Limb (tissue), 2 donors: ENCODE data around the gene HRCT1.
A peak's percentile ranks its signal among the peaks of the same experiment; 100 is the strongest.
"Not testable (repeated sequence)": the region's sequence is repeated elsewhere in the genome, so short reads cannot be mapped to it uniquely, and the experiment has no call there.

Experiments
- DNase-seq, 2 donors: peaks; one replicate each; pipeline ENCODE4 v3.0.0-alpha.2; 2016; ENCODE audit errors: extremely low spot score in 2 of 2

Gene HRCT1

GRCh38 chr9:35905912-35906679, at the start of gene HRCT1:
Gene HRCT1 (plus strand): TSS chr9:35906202. CDS start chr9:35906288, 86 bp downstream.
- DNase-seq = peak; percentile 82 to 85

- DNase-seq = no peak
These were observed 49.8 kb upstream of the HRCT1 start for GRCh38 chr9:35856206-35856605.

- DNase-seq = no peak
These were observed 49.1 kb upstream of the HRCT1 start for GRCh38 chr9:35856882-35857281.

- DNase-seq = no peak
These were observed 47.5 kb upstream of the HRCT1 start for GRCh38 chr9:35858458-35858857.

- no peak for DNase-seq
These were observed 46.6 kb upstream of the HRCT1 start for GRCh38 chr9:35859310-35859989.

GRCh38 chr9:35859990-35860339, 46.0 kb upstream of the HRCT1 start:
- no peak for DNase-seq

- no peak for DNase-seq
These were observed 44.7 kb upstream of the HRCT1 start for GRCh38 chr9:35861161-35861897.

- no peak for DNase-seq
These were observed 43.7 kb upstream of the HRCT1 start for GRCh38 chr9:35862328-35862727.

GRCh38 chr9:35863583-35863982, 42.4 kb upstream of the HRCT1 start:
- DNase-seq = no peak

GRCh38 chr9:35864695-35865255, 41.2 kb upstream of the HRCT1 start:
- no peak for DNase-seq

GRCh38 chr9:35867538-35867937, 38.5 kb upstream of the HRCT1 start:
- DNase-seq = no peak

- DNase-seq = no peak
These were observed 37.1 kb upstream of the HRCT1 start for GRCh38 chr9:35868933-35869332.

- no peak for DNase-seq
These were observed 36.3 kb upstream of the HRCT1 start for GRCh38 chr9:35869621-35870216.

- DNase-seq = no peak
These were observed 35.6 kb upstream of the HRCT1 start, which contains the start of gene OR13J1 for GRCh38 chr9:35870351-35870923. Gene OR13J1 (minus strand): TSS chr9:35870401. CDS start chr9:35870401, 0 bp downstream.

- no peak for DNase-seq
These were observed 34.5 kb upstream of the HRCT1 start for GRCh38 chr9:35871545-35871944.

- DNase-seq = no peak
These were observed 33.5 kb upstream of the HRCT1 start for GRCh38 chr9:35872505-35872904.

- peak; percentile 77 to 90 for DNase-seq
These were observed 23.6 kb upstream of the HRCT1 start for GRCh38 chr9:35882263-35882848.

GRCh38 chr9:35882996-35883395, 23.0 kb upstream of the HRCT1 start:
- no peak for DNase-seq

- not testable (repeated sequence) for DNase-seq
These were observed 21.1 kb upstream of the HRCT1 start for GRCh38 chr9:35884908-35885307.

GRCh38 chr9:35891646-35892045, 14.4 kb upstream of the HRCT1 start:
- DNase-seq = no peak

- no peak for DNase-seq
These were observed 14.0 kb upstream of the HRCT1 start for GRCh38 chr9:35892051-35892450.
